Testis (tissue), 3 donors: Measurements from ENCODE around the gene LPAR1. TPM values are rescaled to one million over a fixed set of nuclear protein-coding genes. Genes with fewer than 3 reads are reported as not detected.

Experiments
- DNase-seq: peaks from one replicate; pipeline ENCODE4 v3.0.0-alpha.2; 2019
- H3K27ac ChIP-seq, 2 donors: fragments of 200-600 bp; sonication (generic); one replicate each; pipeline ENCODE4 v1.5.1; 2019
- H3K27me3 ChIP-seq: fragments of 200-600 bp; sonication (generic); one replicate; pipeline ENCODE4 v1.5.1; 2019
- H3K36me3 ChIP-seq: fragments of 200-600 bp; sonication (generic); one replicate; pipeline ENCODE4 v1.5.1; 2017; ENCODE audit warnings: low read depth; ENCODE audit errors: missing control alignments
- H3K4me1 ChIP-seq: fragments of 200-600 bp; sonication (generic); one replicate; pipeline ENCODE4 v1.5.1; 2019
- H3K4me3 ChIP-seq, 2 donors: fragments of 200-600 bp; sonication (generic); one replicate each; pipeline ENCODE4 v1.5.1; 2017 to 2019
- H3K9me3 ChIP-seq: fragments of 200-600 bp; sonication (generic); one replicate; pipeline ENCODE4 v1.5.1; 2017
- POLR2A ChIP-seq: fragments of 450-650 bp; IDR thresholded peaks from one replicate; pipeline ENCODE4 v1.6.1; 2017; ENCODE audit warnings: antibody characterized with exemption, mild to moderate bottlenecking, moderate library complexity
- WGBS, 2 donors: methylation state at CpG; one replicate each; pipeline ENCODE4 v1.1.5; 2018; 5-methylcytosine and 5-hydroxymethylcytosine counted together
- intact Hi-C: fragments of 100-400 bp; cut with DNase I; formaldehyde crosslinking; loops from one replicate; pipeline ENCODE4 v1.15.1; 2023; ENCODE audit warnings: low total_unique reads
- polyA plus RNA-seq: library from polyadenylated mRNA; stranded (reverse); fragments of 350-450 nt; fragmentation: Illumina TruSeq; extraction: RNeasy Lipid Tissue Mini Kit (QIAGEN cat#74804); gene quantifications from one replicate; pipeline ENCODE4 v1.2.3, GENCODE V29; 2014; ENCODE audit warnings: low read depth, low replicate concordance; ENCODE audit not compliant: insufficient read depth
- total RNA-seq, 2 donors: library from RNA; depleted of rRNA; stranded (reverse); fragments of >200 nt; gene quantifications; one replicate each; pipeline ENCODE4 v1.2.3, GENCODE V29; 2016
- TF ChIP-seq, protein P1 (sequence below), 3 experiments: fragments of 450-650 bp in 2 of 3; fragments of 200-600 bp in 1 of 3; sonication (generic) in 1 of 3; IDR thresholded peaks; one replicate each; pipeline ENCODE4 v1.5.1; 2016 to 2019; ENCODE audit warnings: antibody characterized with exemption in 3 of 3, mild to moderate bottlenecking in 2 of 3, moderate library complexity in 1 of 3

LPAR1 gene
- total and polyA plus RNA-seq, 3 donors from 2014 or later: 13.1 to 23.9 (median 19.5) TPM

DNA sequence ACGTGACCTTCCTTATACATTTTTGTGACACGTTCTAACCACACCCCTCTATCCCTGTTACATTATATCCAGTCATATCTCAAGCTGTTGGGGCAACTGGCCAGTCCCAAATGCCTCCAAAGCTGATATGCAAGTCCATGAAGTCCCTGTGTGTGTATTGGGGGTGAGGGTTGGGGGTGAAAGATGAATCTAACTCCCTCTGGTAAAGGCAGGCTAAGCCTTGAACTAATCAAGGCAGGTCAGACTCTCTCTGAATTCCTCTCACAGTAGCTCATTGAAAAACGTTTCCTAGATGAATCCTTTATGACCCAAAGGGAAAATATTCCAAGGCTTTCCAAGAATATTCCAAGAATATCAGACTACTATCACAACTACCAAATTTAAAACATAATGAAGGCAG lies 195.3 kb downstream of the LPAR1 start:
- H3K4me3 ChIP-seq: no peak overlapping the region
- no peaks in the 10 kb centered on the region for H3K4me1 ChIP-seq
- no peaks in the 10 kb centered on the region for H3K27me3 ChIP-seq
- intact Hi-C loops: no loop called here
- TF ChIP-seq POLR2A: no peak
- TF ChIP-seq, protein P1, sequence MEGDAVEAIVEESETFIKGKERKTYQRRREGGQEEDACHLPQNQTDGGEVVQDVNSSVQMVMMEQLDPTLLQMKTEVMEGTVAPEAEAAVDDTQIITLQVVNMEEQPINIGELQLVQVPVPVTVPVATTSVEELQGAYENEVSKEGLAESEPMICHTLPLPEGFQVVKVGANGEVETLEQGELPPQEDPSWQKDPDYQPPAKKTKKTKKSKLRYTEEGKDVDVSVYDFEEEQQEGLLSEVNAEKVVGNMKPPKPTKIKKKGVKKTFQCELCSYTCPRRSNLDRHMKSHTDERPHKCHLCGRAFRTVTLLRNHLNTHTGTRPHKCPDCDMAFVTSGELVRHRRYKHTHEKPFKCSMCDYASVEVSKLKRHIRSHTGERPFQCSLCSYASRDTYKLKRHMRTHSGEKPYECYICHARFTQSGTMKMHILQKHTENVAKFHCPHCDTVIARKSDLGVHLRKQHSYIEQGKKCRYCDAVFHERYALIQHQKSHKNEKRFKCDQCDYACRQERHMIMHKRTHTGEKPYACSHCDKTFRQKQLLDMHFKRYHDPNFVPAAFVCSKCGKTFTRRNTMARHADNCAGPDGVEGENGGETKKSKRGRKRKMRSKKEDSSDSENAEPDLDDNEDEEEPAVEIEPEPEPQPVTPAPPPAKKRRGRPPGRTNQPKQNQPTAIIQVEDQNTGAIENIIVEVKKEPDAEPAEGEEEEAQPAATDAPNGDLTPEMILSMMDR (IDR thresholded peaks at IDR 0.05): no peak
- H3K9me3 ChIP-seq: no peaks in the 10 kb centered on the region
- no peak overlapping the region for H3K27ac ChIP-seq
- DNase-seq: no peak
- WGBS, 2 donors: 34 to 51% methylated on average over 3 of the region's 3 CpGs
- H3K36me3 ChIP-seq: no peaks in the 10 kb centered on the region

DNA sequence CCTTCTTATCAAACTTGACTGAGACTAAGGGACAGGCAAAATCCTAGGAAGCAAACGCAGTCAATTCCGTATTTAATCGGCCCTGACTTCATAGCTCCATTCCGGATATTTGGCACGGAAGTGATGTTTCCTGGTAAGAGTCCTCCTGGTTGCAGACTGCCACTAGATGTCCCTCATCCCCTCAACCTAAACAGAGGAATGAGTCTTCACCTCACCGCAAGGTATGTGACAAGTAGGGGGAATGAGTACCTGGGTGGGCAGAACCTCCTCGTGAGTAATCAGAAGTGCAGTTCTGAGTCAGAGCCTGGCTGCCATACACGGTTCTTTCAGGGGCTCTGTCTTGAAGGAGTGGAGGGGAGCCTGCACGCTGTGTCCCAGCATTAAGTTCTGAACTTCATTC lies 196.1 kb downstream of the LPAR1 start:
- no peak overlapping the region for H3K4me3 ChIP-seq
- TF ChIP-seq POLR2A: no peak
- TF ChIP-seq, protein P1 (IDR thresholded peaks at IDR 0.05): no peak
- intact Hi-C loops: no loop called here

DNA sequence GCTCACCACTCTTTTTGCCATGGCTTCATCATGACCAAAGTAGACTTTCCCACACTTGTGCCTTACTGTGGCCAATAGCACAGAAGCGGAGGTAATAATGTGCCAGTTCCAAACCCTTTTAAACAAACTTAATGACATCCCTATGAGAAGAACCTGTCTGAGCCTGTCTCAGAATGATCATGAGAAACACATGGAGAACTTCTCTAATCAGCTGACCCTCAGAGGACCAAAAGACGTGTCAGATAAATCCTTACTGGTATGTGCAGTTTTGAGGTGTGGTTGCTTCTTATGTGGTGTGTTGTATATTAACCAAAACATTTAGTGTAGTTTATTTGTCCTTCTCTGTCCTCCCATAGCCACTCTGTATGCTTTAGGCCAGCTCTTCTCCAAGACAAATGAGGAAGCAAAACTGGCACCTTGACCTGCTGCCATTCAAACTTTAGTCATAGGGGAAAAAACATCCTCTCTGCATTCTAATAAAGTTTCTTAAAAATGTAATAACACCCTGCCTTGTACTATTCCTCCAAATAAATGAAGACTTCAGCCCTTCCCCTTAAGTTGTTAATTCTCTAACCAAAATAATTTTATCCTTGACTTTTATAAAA lies 200.8 kb downstream of the LPAR1 start:
- Histone ChIP-seq H3K36me3 (no peaks in the 10 kb centered on the region), H3K9me3 (no peaks in the 10 kb centered on the region), H3K4me3 (no peak overlapping the region), H3K27ac (no peak overlapping the region), H3K27me3 (no peaks in the 10 kb centered on the region), H3K4me1 (no peaks in the 10 kb centered on the region)
- no peak for DNase-seq
- intact Hi-C loops: no loop called here
- TF ChIP-seq, protein P1 (IDR thresholded peaks at IDR 0.05): no peak
- TF ChIP-seq POLR2A: no peak
- WGBS, 2 donors: 92 to 93% methylated on average over 2 of the region's 2 CpGs

More for the DNA sequence above, 196.1 kb downstream of the LPAR1 start:
- no peaks in the 10 kb centered on the region for H3K9me3 ChIP-seq
- H3K27me3 ChIP-seq: no peaks in the 10 kb centered on the region
- no peaks in the 10 kb centered on the region for H3K4me1 ChIP-seq
- H3K27ac ChIP-seq: no peak overlapping the region
- H3K36me3 ChIP-seq: no peaks in the 10 kb centered on the region
- DNase-seq: no peak
- WGBS, 2 donors: 83 to 85% methylated on average over 9 of the region's 9 CpGs

DNA sequence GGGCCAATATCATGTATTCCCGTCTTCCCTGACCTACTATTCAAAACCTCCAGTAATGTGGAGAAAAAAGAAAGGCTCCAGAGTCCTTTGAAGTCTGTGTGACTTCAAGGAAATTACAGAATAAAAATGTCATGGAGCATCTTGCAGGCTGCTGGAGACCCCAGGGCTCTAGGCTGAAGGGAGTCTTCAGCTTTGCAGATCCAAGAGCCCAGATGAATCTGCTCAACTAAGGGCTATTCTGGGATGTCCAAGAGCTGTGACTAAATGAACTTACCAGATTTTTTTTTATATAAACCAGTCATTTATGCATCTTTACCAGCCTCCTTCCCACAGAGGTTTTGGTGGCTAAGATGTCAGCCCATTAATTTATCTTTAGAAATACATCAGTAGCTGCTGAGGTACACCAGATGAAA lies 202.4 kb downstream of the LPAR1 start:
- H3K27me3 ChIP-seq: no peaks in the 10 kb centered on the region
- H3K4me1 ChIP-seq: no peaks in the 10 kb centered on the region
- TF ChIP-seq, protein P1 (IDR thresholded peaks at IDR 0.05): no peak
- no peak for TF ChIP-seq POLR2A
- DNase-seq: no peak
- H3K36me3 ChIP-seq: no peaks in the 10 kb centered on the region
- no peak overlapping the region for H3K27ac ChIP-seq
- WGBS, 2 donors: 67 to 93% methylated on average over 1 of the region's 1 CpG
- intact Hi-C loops: no loop called here
- no peaks in the 10 kb centered on the region for H3K9me3 ChIP-seq
- H3K4me3 ChIP-seq: no peak overlapping the region

DNA sequence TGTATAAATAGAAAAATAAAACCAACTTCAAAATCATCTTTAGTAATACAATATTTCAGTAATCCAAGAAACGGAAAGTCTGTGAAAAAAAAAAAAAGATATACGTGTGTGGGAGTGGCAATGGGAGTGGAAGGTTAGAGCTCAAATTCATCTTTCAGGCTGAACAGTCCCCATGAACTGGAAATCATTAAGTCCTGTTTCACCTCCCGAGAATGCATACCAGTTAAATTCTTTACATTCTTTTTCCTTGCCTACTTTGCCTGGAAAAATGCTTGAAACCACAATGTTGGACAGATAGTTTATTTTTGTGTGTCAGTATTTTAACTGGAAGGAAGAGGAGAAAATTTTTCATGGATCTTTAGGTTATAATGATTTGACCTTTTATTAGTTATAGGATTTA lies 202.9 kb downstream of the LPAR1 start:
- no peaks in the 10 kb centered on the region for H3K36me3 ChIP-seq
- H3K4me1 ChIP-seq: no peaks in the 10 kb centered on the region
- DNase-seq: no peak
- intact Hi-C loops: no loop called here
- H3K4me3 ChIP-seq: no peak overlapping the region
- H3K27me3 ChIP-seq: no peaks in the 10 kb centered on the region
- 54 to 55% methylated on average over 3 of the region's 3 CpGs for WGBS, 2 donors
- H3K27ac ChIP-seq: no peak overlapping the region
- no peaks in the 10 kb centered on the region for H3K9me3 ChIP-seq
- TF ChIP-seq, protein P1 (IDR thresholded peaks at IDR 0.05): no peak
- TF ChIP-seq POLR2A: no peak
